ENCODE measurements around the gene CAMSAP2. TPM values are rescaled to one million over a fixed set of nuclear protein-coding genes. Genes with fewer than 3 reads are reported as not detected.

Gene CAMSAP2
- total and polyA plus RNA-seq, 2 of the 8 experiments (the other 6 are each of a cell fraction or from before 2014, with no cell fraction given): 4.2 to 27.6 TPM

- H4K5ac ChIP-seq (ENCODE audit: insufficient read length, low read depth, low read length): no peak overlapping the region
- H2BK15ac ChIP-seq (ENCODE audit: low read length): no peak overlapping the region
- no peak overlapping the region for H2BK20ac ChIP-seq (ENCODE audit: low read length)
- H2AK5ac ChIP-seq (ENCODE audit: low read depth, low read length): no peak overlapping the region
- no peak for DNase-seq (ENCODE audit: low read depth in 1 of 2, low spot score in 2 of 2)
- no peaks in the 10 kb centered on the region for H4K20me1 ChIP-seq (replicated peaks in 1 of 2; ENCODE audit: control insufficient read depth in 1 of 2, insufficient read depth in 2 of 2, low read length in 2 of 2)
- no peaks in the 10 kb centered on the region for H3K27me3 ChIP-seq (replicated peaks in 1 of 4; ENCODE audit: control insufficient read depth in 3 of 4, extremely low read depth in 1 of 4, insufficient read depth in 3 of 4, low read length in 3 of 4)
- H3K36me3 ChIP-seq (ENCODE audit: control insufficient read depth in 2 of 4, insufficient read depth in 4 of 4, low read length in 3 of 4): peaks cover 0 to 16% (median 5%) of the 10 kb centered on the region in 4 experiments; a peak in 3 of 8 replicates
- no peaks in the 10 kb centered on the region for H3K4me1 ChIP-seq (replicated peaks in 1 of 4; ENCODE audit: control insufficient read depth in 3 of 4, insufficient read depth in 4 of 4, low read length in 3 of 4)
- ChIA-PET POLR2A (ENCODE audit: partially characterized antibody) (interaction anchor here (0.6 kb wide), 1 partner anchor 8 kb away, joined by 3 read pairs; no protein-coding TSS in a partner anchor), CTCF (ENCODE audit: partially characterized antibody) (interaction anchor here (0.5 to 1.2 kb wide), 4 partner anchors 13 to 159 kb away, joined by 3 to 4 read pairs (median 4); no protein-coding TSS in a partner anchor)
- no peak overlapping the region for H4K8ac ChIP-seq (ENCODE audit: extremely low read depth, insufficient read depth, low read length)
- no peak overlapping the region for H3K23ac ChIP-seq (ENCODE audit: insufficient read length)
- H3K79me2 ChIP-seq (ENCODE audit: control insufficient read depth in 1 of 2, insufficient read depth in 2 of 2, low read length in 2 of 2): no peaks in the 10 kb centered on the region
- H3K4me2 ChIP-seq (ENCODE audit: insufficient read depth in 1 of 2, low read depth in 2 of 2, low read length in 2 of 2): no peak overlapping the region
- H3K79me1 ChIP-seq (ENCODE audit: low read depth, low read length): no peaks in the 10 kb centered on the region
- 93% methylated on average over 2 of the region's 2 CpGs; no CpG with 5 or more reads in 1 of the 2 experiments for WGBS, 2 experiments (ENCODE audit: extremely low coverage in 1 of 2, insufficient coverage in 1 of 2, insufficient read length in 1 of 2, insufficient replicate concordance in 2 of 2, low coverage in 1 of 2, low lambda C conversion rate in 2 of 2, missing lambda C conversion rate in 1 of 2)
- H3K9me3 ChIP-seq (ENCODE audit: insufficient read depth in 2 of 2, low read depth in 1 of 2, low read length in 1 of 2): no peaks in the 10 kb centered on the region
- H3K27ac ChIP-seq (ENCODE audit: low read depth, low read length): no peak overlapping the region
- no peak for FAIRE-seq
- H3K14ac ChIP-seq (ENCODE audit: insufficient read length): no peak overlapping the region
- H4K91ac ChIP-seq (replicated peaks; ENCODE audit: insufficient read length, low read length): no peak overlapping the region
- no peak overlapping the region for H3K18ac ChIP-seq (ENCODE audit: extremely low read depth, low read length)
- no peak overlapping the region for H2BK12ac ChIP-seq (ENCODE audit: low read depth, low read length)
- H2AFZ ChIP-seq (ENCODE audit: low read length): no peak overlapping the region
- no peak overlapping the region for H2BK5ac ChIP-seq (ENCODE audit: low read depth, low read length)
- H3K23me2 ChIP-seq (ENCODE audit: low read depth, low read length): no peaks in the 10 kb centered on the region
- H3K4me3 ChIP-seq (ENCODE audit: extremely low read depth in 1 of 4, insufficient read depth in 2 of 4, low read depth in 3 of 4, low read length in 4 of 4): no peak overlapping the region
- H2BK120ac ChIP-seq (replicated peaks; ENCODE audit: low read depth, low read length): no peak overlapping the region
- no peak overlapping the region for H3K9ac ChIP-seq (replicated peaks in 1 of 4; ENCODE audit: extremely low read depth in 1 of 4, low read depth in 3 of 4, low read length in 3 of 4)
- no peak overlapping the region for H3K56ac ChIP-seq (replicated peaks; ENCODE audit: insufficient read length, low read depth, low read length)
- H3K4ac ChIP-seq (replicated peaks; ENCODE audit: insufficient read length, low read depth, low read length): no peak overlapping the region
- TF ChIP-seq POLR2AphosphoS5 (IDR thresholded peaks at IDR 0.05; ENCODE audit: low read depth, low read length) (no peak), NANOG (IDR thresholded peaks at IDR 0.05; ENCODE audit: insufficient read depth, low read depth, low read length, poor library complexity, severe bottlenecking) (no peak), ATF2 (IDR thresholded peaks at IDR 0.05; ENCODE audit: low read length) (no peak), CHD2 (IDR thresholded peaks at IDR 0.05; ENCODE audit: low read length) (no peak), KDM1A (IDR thresholded peaks at IDR 0.05; ENCODE audit: borderline replicate concordance, low read length) (no peak), TEAD4 (IDR thresholded peaks at IDR 0.05; ENCODE audit: low read depth, low read length) (no peak), YY1 (IDR thresholded peaks at IDR 0.05; ENCODE audit: low read depth, low read length) (no peak), SP2 (IDR thresholded peaks at IDR 0.05; ENCODE audit: low read length) (no peak), SIRT6 (IDR thresholded peaks at IDR 0.05; ENCODE audit: low read length) (no peak), CBX5 (IDR thresholded peaks at IDR 0.05; ENCODE audit: low read depth, low read length) (no peak), EGR1 (IDR thresholded peaks at IDR 0.05; ENCODE audit: borderline replicate concordance, low read depth, low read length) (no peak), SIX5 (IDR thresholded peaks at IDR 0.05; ENCODE audit: low read depth, low read length) (no peak), RFX5 (IDR thresholded peaks at IDR 0.05; ENCODE audit: borderline replicate concordance, low read depth, low read length) (no peak)
Observed at GRCh38 chr1:200861937-200862647, 123.4 kb downstream of the CAMSAP2 start.
